Ovary (tissue), 3 donors: ENCODE results near the gene QSOX1.

Experiments
- CTCF ChIP-seq, 3 donors: fragments of 450-650 bp in 2 of 3; fragments of 200-600 bp in 1 of 3; IDR thresholded peaks; one replicate each; pipeline versions ENCODE4 v1.5.1 to v1.8.0; 2016 to 2022; ENCODE audit warnings: antibody characterized with exemption in 3 of 3, mild to moderate bottlenecking in 1 of 3
- POLR2A ChIP-seq: fragments of 450-650 bp; IDR thresholded peaks from one replicate; pipeline ENCODE4 v1.6.1; 2017; ENCODE audit warnings: antibody characterized with exemption, mild to moderate bottlenecking, moderate library complexity
- donor health status: DM: no; HTN: no; CAD: no.

- TF ChIP-seq CTCF (IDR thresholded peaks at IDR 0.05) (no peak), POLR2A (no peak)
These were observed 42.6 kb upstream of the QSOX1 start for GRCh38 chr1:180112091-180112490.
